ENCODE data around the gene PLXNC1.

Gene PLXNC1

GRCh38 chr12:94163850-94164249 is 15.5 kb downstream of the PLXNC1 start:
- H3K4me1 ChIP-seq (ENCODE audit: low read length), result peaks cover 22% of the 10 kb centered on the region
- no peaks in the 10 kb centered on the region for H3K9me2 ChIP-seq (replicated peaks; ENCODE audit: insufficient read depth, low read length)
- no peak overlapping the region for H2AFZ ChIP-seq (ENCODE audit: low read length)
- H3K4me2 ChIP-seq (ENCODE audit: low read depth, low read length), result no peak overlapping the region
- TF ChIP-seq EZH2phosphoT487 (IDR thresholded peaks at IDR 0.05; ENCODE audit: low read length), result no peak
- TF ChIP-seq, protein P1, sequence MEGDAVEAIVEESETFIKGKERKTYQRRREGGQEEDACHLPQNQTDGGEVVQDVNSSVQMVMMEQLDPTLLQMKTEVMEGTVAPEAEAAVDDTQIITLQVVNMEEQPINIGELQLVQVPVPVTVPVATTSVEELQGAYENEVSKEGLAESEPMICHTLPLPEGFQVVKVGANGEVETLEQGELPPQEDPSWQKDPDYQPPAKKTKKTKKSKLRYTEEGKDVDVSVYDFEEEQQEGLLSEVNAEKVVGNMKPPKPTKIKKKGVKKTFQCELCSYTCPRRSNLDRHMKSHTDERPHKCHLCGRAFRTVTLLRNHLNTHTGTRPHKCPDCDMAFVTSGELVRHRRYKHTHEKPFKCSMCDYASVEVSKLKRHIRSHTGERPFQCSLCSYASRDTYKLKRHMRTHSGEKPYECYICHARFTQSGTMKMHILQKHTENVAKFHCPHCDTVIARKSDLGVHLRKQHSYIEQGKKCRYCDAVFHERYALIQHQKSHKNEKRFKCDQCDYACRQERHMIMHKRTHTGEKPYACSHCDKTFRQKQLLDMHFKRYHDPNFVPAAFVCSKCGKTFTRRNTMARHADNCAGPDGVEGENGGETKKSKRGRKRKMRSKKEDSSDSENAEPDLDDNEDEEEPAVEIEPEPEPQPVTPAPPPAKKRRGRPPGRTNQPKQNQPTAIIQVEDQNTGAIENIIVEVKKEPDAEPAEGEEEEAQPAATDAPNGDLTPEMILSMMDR (IDR thresholded peaks at IDR 0.05; ENCODE audit: low read length), result no peak
- no peak for TF ChIP-seq EZH2 (optimal IDR thresholded peaks at IDR 0.05; ENCODE audit: low read depth, low read length)
- H3K79me2 ChIP-seq (ENCODE audit: low read length), result peaks cover 99% of the 10 kb centered on the region
- no peak for DNase-seq
- no peak overlapping the region for H3K9ac ChIP-seq (ENCODE audit: low read length)
- no peak overlapping the region for H3K27ac ChIP-seq (ENCODE audit: low read length)
- no peaks in the 10 kb centered on the region for H3K9me3 ChIP-seq (replicated peaks; ENCODE audit: insufficient read depth, low read length)
- peaks cover 6% of the 10 kb centered on the region; the same call in 1 of the 2 replicates for H3K36me3 ChIP-seq (replicated peaks; ENCODE audit: insufficient read depth, low read length)
- H3K4me3 ChIP-seq (ENCODE audit: low read length), result no peak overlapping the region
- H3F3A ChIP-seq (ENCODE audit: insufficient read depth, low read length), result no peaks in the 10 kb centered on the region
- H4K20me1 ChIP-seq (ENCODE audit: insufficient read depth, low read length), result no peaks in the 10 kb centered on the region
- H3K27me3 ChIP-seq (replicated peaks; ENCODE audit: insufficient read depth, low read length), result no peaks in the 10 kb centered on the region

DNA sequence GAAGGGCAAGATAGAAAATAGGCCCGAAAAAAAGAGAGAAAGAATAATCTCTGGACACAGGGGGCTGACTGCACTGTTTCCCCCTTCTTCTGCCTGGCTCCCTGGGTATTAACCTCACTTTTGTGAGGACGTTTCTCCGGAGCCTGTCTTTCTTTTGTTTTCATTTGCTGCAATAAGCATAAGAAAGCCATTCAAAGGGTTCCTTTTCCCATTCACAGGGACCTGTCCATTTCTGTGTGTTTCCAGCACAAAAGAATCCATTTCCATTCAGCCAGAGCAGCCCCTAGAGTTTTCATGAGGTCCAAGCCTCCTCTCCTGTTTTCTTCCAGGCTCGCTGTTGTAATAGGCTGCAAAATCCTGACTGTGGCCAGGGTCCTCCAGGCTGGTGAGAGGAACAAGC is 16.8 kb downstream of the PLXNC1 start:
- H3K27ac ChIP-seq (ENCODE audit: low read length), result no peak overlapping the region
- H3K9ac ChIP-seq (ENCODE audit: low read length), result no peak overlapping the region
- no peak overlapping the region for H3K4me2 ChIP-seq (ENCODE audit: low read depth, low read length)
- peaks cover 21% of the 10 kb centered on the region for H3K4me1 ChIP-seq (ENCODE audit: low read length)
- H4K20me1 ChIP-seq (ENCODE audit: insufficient read depth, low read length), result no peaks in the 10 kb centered on the region
- peaks cover 99% of the 10 kb centered on the region for H3K79me2 ChIP-seq (ENCODE audit: low read length)
- peaks cover 10% of the 10 kb centered on the region; the same call in 1 of the 2 replicates for H3K36me3 ChIP-seq (replicated peaks; ENCODE audit: insufficient read depth, low read length)
- DNase-seq, result no peak
- TF ChIP-seq EZH2phosphoT487 (IDR thresholded peaks at IDR 0.05; ENCODE audit: low read length) (no peak), EZH2 (optimal IDR thresholded peaks at IDR 0.05; ENCODE audit: low read depth, low read length) (no peak)
- TF ChIP-seq, protein P1 (IDR thresholded peaks at IDR 0.05; ENCODE audit: low read length), result no peak
- H2AFZ ChIP-seq (ENCODE audit: low read length), result no peak overlapping the region
- H3K27me3 ChIP-seq (replicated peaks; ENCODE audit: insufficient read depth, low read length), result no peaks in the 10 kb centered on the region
- H3K9me2 ChIP-seq (replicated peaks; ENCODE audit: insufficient read depth, low read length), result no peaks in the 10 kb centered on the region
- H3F3A ChIP-seq (ENCODE audit: insufficient read depth, low read length), result 0 out of 2 replicates have a peak, but pooled peaks cover under 1% of the 10 kb centered on the region
- H3K9me3 ChIP-seq (replicated peaks; ENCODE audit: insufficient read depth, low read length), result no peaks in the 10 kb centered on the region
- H3K4me3 ChIP-seq (ENCODE audit: low read length), result no peak overlapping the region

GRCh38 chr12:94165670-94166364 is 17.4 kb downstream of the PLXNC1 start:
- Histone ChIP-seq H2AFZ (ENCODE audit: low read length) (no peak overlapping the region), H3K27me3 (replicated peaks; ENCODE audit: insufficient read depth, low read length) (no peaks in the 10 kb centered on the region), H4K20me1 (ENCODE audit: insufficient read depth, low read length) (no peaks in the 10 kb centered on the region), H3F3A (ENCODE audit: insufficient read depth, low read length) (peaks cover 7% of the 10 kb centered on the region), H3K4me1 (ENCODE audit: low read length) (peaks cover 27% of the 10 kb centered on the region), H3K79me2 (ENCODE audit: low read length) (peaks cover 99% of the 10 kb centered on the region), H3K36me3 (replicated peaks; ENCODE audit: insufficient read depth, low read length) (peaks cover 12% of the 10 kb centered on the region; the same call in 1 of the 2 replicates), H3K4me2 (ENCODE audit: low read depth, low read length) (no peak overlapping the region), H3K9me3 (replicated peaks; ENCODE audit: insufficient read depth, low read length) (no peaks in the 10 kb centered on the region), H3K27ac (ENCODE audit: low read length) (no peak overlapping the region), H3K9me2 (replicated peaks; ENCODE audit: insufficient read depth, low read length) (no peaks in the 10 kb centered on the region), H3K4me3 (ENCODE audit: low read length) (no peak overlapping the region), H3K9ac (ENCODE audit: low read length) (no peak overlapping the region)
- DNase-seq, result no peak
- TF ChIP-seq EZH2 (optimal IDR thresholded peaks at IDR 0.05; ENCODE audit: low read depth, low read length) (no peak), EZH2phosphoT487 (IDR thresholded peaks at IDR 0.05; ENCODE audit: low read length) (no peak)
- TF ChIP-seq, protein P1 (IDR thresholded peaks at IDR 0.05; ENCODE audit: low read length), result no peak

Data from MM.1S (cell line).